Calu3 (cell line): ENCODE measurements around the gene RACK1. TPM values are rescaled to one million over a fixed set of nuclear protein-coding genes. Genes with fewer than 3 reads are reported as not detected.
A peak's percentile ranks its signal among the peaks of the same experiment; 100 is the strongest.
"Not testable (repeated sequence)": the region's sequence is repeated elsewhere in the genome, so short reads cannot be mapped to it uniquely, and the experiment has no call there.

ENCODE experiments used
- Bru-seq: library from RNA; stranded (reverse); fragments of 400-500 nt; gene quantifications from one replicate; lab custom pipeline; 2021; lab: Mats Ljungman, UMichigan
- BruChase-seq, 2 experiments: library from RNA; stranded (reverse); fragments of 400-500 nt; gene quantifications; one replicate each; lab custom pipeline; 2021; lab: Mats Ljungman, UMichigan
- BruUV-seq: library from RNA; stranded (reverse); fragments of 400-500 nt; replicated peaks from 2 replicates; lab custom pipeline; 2021; lab: Mats Ljungman, UMichigan
- CTCF ChIA-PET: fragments of 300-600 bp; sonication (Branson Sonifier 250); formaldehyde crosslinking; loops from one replicate; lab custom pipeline; 2022; ENCODE audit warnings: antibody characterized with exemption; lab: Charles Lee
- DNase-seq: peaks from one replicate; pipeline ENCODE4 v3.0.0; 2022
- H3K27ac Mint-ChIP-seq: one replicate; pipeline ENCODE4 v1.8.0; 2022; ENCODE audit warnings: mixed read lengths; ENCODE audit not compliant: unreplicated experiment
- H3K27me3 Mint-ChIP-seq: one replicate; pipeline ENCODE4 v1.8.0; 2022; ENCODE audit warnings: mixed read lengths; ENCODE audit not compliant: unreplicated experiment
- H3K36me3 Mint-ChIP-seq: one replicate; pipeline ENCODE4 v1.8.0; 2022; ENCODE audit warnings: mild to moderate bottlenecking, moderate library complexity, mixed read lengths; ENCODE audit not compliant: insufficient read depth, unreplicated experiment
- H3K4me1 Mint-ChIP-seq: one replicate; pipeline ENCODE4 v1.8.0; 2022; ENCODE audit warnings: mild to moderate bottlenecking, low read depth, mixed read lengths; ENCODE audit not compliant: unreplicated experiment
- H3K4me3 Mint-ChIP-seq: one replicate; pipeline ENCODE4 v1.8.0; 2022; ENCODE audit warnings: mild to moderate bottlenecking, low read depth, moderate library complexity, mixed read lengths; ENCODE audit not compliant: unreplicated experiment
- H3K9me3 Mint-ChIP-seq: one replicate; pipeline ENCODE4 v1.8.0; 2022; ENCODE audit warnings: low read depth, mixed read lengths; ENCODE audit not compliant: unreplicated experiment
- intact Hi-C: fragments of 100-400 bp; cut with micrococcal nuclease; formaldehyde crosslinking; loops from one replicate; pipeline ENCODE4 v1.10.0; 2022; ENCODE audit not compliant: unreplicated experiment
- long read RNA-seq: library from polyadenylated mRNA; stranded (forward); transcript quantifications from one replicate; pipeline ENCODE4 v2.0.0, GENCODE V29; 2022
- total RNA-seq: library from RNA; stranded (reverse); gene quantifications from 2 replicates; pipeline ENCODE4 v1.2.3, GENCODE V29; 2022
- TF ChIP-seq, protein P1 (sequence below): fragments of 200-600 bp; IDR thresholded peaks from one replicate; pipeline ENCODE4 v1.8.0; 2022; ENCODE audit warnings: antibody characterized with exemption; ENCODE audit not compliant: unreplicated experiment

RACK1 gene
- total RNA-seq (1,679 and 1,946 TPM in 2 replicates), Bru-seq, nascent RNA (percentile 99 among the genes with signal in this experiment), BruChase-seq, experiment 1, labeled RNA remaining after a 6-hour chase (percentile 99 among the genes with signal in this experiment), BruChase-seq, experiment 2, labeled RNA remaining after a 2-hour chase (percentile 98 among the genes with signal in this experiment)
- long read RNA-seq, transcript RACK1-233 (3 exons, 791 nt): minor isoform, 7 of 1,296 reads
- long read RNA-seq, transcript RACK1-210 (8 exons, 1,098 nt): minor isoform, 32 of 1,296 reads
- long read RNA-seq, transcript RACK1-227 (8 exons, 1,403 nt): major isoform, 1,161 of 1,296 reads
- long read RNA-seq, transcript RACK1-216 (2 exons, 358 nt): minor isoform, 8 of 1,296 reads
- long read RNA-seq, partial matches to known transcripts: 40 of 1,296 reads
- long read RNA-seq, other reads (novel, unspliced or antisense): 41 of 1,296 reads

DNA sequence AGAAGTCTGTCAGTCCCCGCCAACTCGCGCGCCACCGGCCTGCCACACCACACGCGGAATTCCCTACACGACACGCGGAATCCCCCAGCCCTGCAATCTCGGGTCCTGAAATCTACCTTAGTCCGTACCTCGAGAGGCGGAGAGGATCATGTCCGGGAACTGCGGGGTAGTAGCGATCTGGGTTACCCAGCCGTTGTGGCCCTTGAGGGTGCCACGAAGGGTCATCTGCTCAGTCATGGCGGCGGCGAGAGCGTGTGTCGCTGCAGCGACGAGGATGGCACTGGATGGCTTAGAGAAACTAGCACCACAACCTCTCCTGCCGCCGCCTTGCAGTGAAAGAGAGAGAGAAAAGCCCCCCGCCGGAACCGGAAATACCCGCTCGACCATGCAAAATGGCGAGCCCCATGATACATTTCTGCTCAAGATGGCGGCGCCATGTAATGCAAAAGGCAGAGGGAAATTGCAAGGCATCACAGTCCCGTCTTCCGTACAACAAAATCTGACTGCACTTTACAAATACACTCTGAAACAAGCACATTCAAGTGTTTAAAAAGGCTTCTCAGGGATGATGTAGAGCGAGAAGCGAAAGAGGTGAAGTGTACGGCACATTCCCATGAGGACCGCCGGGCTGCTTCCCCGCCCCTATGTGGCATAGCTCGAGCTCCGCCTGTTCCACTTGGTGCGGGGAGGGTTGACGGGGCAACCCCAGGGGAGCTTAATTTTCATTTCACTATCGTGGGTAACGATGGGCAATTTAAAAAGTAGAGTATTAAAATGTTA is at the start of gene RACK1:
TSS of gene RACK1 (minus strand) at position 343 of the 780 bp plus-strand sequence. CDS start at position 237, 106 bp downstream.
- no peaks in the 10 kb centered on the region for H3K9me3 Mint-ChIP-seq
- TF ChIP-seq, protein P1, sequence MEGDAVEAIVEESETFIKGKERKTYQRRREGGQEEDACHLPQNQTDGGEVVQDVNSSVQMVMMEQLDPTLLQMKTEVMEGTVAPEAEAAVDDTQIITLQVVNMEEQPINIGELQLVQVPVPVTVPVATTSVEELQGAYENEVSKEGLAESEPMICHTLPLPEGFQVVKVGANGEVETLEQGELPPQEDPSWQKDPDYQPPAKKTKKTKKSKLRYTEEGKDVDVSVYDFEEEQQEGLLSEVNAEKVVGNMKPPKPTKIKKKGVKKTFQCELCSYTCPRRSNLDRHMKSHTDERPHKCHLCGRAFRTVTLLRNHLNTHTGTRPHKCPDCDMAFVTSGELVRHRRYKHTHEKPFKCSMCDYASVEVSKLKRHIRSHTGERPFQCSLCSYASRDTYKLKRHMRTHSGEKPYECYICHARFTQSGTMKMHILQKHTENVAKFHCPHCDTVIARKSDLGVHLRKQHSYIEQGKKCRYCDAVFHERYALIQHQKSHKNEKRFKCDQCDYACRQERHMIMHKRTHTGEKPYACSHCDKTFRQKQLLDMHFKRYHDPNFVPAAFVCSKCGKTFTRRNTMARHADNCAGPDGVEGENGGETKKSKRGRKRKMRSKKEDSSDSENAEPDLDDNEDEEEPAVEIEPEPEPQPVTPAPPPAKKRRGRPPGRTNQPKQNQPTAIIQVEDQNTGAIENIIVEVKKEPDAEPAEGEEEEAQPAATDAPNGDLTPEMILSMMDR: no peak

DNA sequence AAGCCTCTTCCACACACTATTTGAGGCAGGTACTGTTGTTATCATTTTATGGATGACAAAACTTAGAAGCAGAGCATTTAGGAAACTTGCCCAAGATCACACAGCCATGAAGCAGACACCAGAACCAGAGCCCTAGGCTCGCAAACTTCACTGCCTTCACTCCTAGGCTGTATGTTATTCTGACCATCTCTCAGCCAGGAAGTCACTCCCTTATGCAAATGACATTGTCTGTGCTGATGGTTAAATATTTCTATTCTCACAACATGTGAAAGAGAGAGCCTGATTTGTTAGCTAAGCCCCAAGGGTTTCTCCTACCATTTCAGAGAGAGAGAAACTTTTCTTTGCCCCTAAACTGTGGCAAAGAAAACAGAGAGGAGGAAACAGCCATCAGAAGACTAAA is 43.6 kb upstream of the RACK1 start:
- H3K36me3 Mint-ChIP-seq, H3K4me1 Mint-ChIP-seq, BruUV-seq, CTCF ChIA-PET, H3K27ac Mint-ChIP-seq, H3K9me3 Mint-ChIP-seq, intact Hi-C loops, DNase-seq, H3K4me3 Mint-ChIP-seq: not testable (repeated sequence)
- peaks cover 12% of the 10 kb centered on the region for H3K27me3 Mint-ChIP-seq

More for the DNA sequence above, at the start of gene RACK1:
- DNase-seq: peak; percentile 90
- Mint-ChIP-seq H3K4me1 (peaks cover 43% of the 10 kb centered on the region), H3K27ac (peak within 1 kb of the TSS; percentile 99), H3K4me3 (peak within 1 kb of the TSS; percentile 76), H3K36me3 (peaks cover 100% of the 10 kb centered on the region), H3K27me3 (no peaks in the 10 kb centered on the region)
- CTCF ChIA-PET: interaction anchor here (1.1 kb wide), 2 partner anchors 56 to 59 kb away, joined by 3 read pairs; no protein-coding TSS in a partner anchor
- no TSS peak for BruUV-seq
- intact Hi-C loops: loop anchor here (2.0 kb wide), 1 partner anchor 21 kb away; the partner anchor contains the start of gene TRIM41

DNA sequence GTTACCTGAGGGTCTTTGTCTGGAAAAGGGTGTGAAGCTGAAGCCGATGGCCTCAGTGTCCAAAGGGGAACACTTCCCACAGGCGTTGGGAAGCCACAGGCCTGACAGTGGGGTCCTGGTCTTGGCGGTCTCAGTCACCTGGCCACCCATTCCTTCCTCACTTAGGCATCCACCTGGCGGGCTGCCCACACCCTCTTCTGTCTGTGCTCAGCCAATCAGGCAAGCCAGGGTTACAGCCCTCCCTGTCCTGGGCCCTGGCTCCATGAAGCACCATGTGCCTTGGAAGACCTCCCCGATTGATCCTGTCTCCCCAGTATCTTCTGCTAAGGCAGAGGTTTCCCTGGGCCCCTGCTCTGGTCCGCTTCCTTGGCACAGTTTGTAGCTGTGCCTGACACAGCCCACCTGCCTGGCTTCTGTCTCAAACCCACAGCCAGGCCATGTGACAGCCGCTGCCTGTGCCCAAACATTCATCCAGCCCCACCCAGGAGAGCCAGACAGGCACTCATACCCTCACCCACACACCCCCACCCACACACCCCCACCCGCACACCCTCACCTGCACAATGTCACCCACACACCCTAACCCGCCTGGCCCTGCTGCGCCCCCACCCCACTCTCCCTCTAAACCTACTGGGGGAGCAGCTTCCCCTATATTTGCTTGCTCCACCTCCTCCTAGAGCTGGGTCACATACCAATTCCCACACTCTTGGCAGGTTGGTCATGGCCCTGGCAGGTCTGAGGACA is 42.4 kb upstream of the RACK1 start:
- intact Hi-C loops: not testable (repeated sequence)
- H3K27me3 Mint-ChIP-seq: peaks cover 12% of the 10 kb centered on the region

DNA sequence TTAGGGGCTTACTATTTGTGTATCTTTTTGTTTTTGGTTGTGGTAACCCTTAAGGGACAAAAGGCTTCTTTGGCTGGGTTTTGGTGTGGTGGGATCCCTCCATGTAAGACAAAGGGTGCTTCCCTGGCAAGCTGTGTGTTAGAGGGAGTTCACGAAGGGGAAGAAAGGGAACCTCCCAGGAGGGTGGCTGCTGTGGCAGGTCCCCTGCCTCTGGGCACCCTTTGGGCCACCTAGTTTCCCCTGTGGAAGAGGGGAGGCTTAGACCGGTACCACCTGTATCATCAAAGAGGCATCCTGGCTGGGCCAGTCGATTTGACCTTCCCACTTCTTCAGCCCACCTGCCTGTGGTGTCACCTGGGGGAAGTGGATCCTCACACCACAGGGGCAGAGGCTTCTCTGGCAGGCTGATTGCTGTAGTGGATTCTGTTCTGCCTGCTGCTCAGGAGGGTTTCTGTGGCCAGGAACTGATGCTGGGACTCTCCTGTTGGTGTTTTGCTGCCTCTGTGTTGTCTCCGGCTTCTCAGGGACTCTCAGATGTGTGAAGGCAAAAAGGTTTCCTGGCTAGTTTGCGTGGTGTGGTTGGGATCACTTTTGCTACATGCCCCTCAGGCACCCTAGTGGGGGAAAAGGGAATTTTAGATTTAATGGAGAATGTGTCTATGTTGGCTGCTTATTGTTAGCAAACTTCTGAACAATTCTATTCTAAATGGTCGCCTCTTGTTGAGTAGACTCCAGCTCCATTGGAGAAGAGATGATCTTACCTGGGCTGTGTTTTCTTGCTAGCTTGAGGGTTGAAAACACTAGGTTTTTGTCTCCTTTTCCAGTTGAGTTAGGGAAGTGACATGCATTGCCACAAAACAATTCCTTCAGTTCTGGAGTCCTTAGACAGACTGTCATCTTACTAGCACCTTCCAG is 40.4 kb upstream of the RACK1 start:
- TF ChIP-seq, protein P1: peak; percentile 39
- H3K4me3 Mint-ChIP-seq, H3K4me1 Mint-ChIP-seq, H3K27ac Mint-ChIP-seq, H3K9me3 Mint-ChIP-seq, CTCF ChIA-PET, BruUV-seq, H3K36me3 Mint-ChIP-seq, intact Hi-C loops, DNase-seq: not testable (repeated sequence)
- H3K27me3 Mint-ChIP-seq: peaks cover 12% of the 10 kb centered on the region

More for the DNA sequence above, 42.4 kb upstream of the RACK1 start:
- BruUV-seq, H3K27ac Mint-ChIP-seq, DNase-seq, CTCF ChIA-PET, H3K4me1 Mint-ChIP-seq, H3K4me3 Mint-ChIP-seq, H3K9me3 Mint-ChIP-seq, H3K36me3 Mint-ChIP-seq: not testable (repeated sequence)
